B cell (primary cell): ENCODE data around the gene FAM8A1. TPM values are rescaled to one million over a fixed set of nuclear protein-coding genes. Genes with fewer than 3 reads are reported as not detected.

Source experiments
- ATAC-seq: fragments of 200-7000 bp; cut with Tn5 transposase; one replicate; pipeline ENCODE4 v1.10.0; 2021; ENCODE audit warnings: low read depth, mild to moderate bottlenecking, moderate number of reproducible peaks, moderate library complexity
- CTCF ChIA-PET: fragments of 350-600 bp; sonication (Branson Sonifier 250); formaldehyde crosslinking; loops from one replicate; lab custom pipeline; 2021; ENCODE audit warnings: antibody characterized with exemption, inconsistent platforms; lab: Charles Lee
- POLR2A ChIA-PET: fragments of 350-600 bp; sonication (Branson Sonifier 250); formaldehyde crosslinking; loops from one replicate; lab custom pipeline; 2021; ENCODE audit warnings: antibody characterized with exemption; lab: Charles Lee
- DNase-seq: peaks from one replicate; pipeline ENCODE4 v3.0.0; 2013
- H2AFZ ChIP-seq: 2 replicates; pipeline ENCODE4 v1.6.1; 2012; ENCODE audit warnings: mild to moderate bottlenecking, low read depth, low read length; ENCODE audit not compliant: insufficient read depth, poor library complexity, severe bottlenecking
- H3K27ac ChIP-seq, 2 donors: 1 replicate in 1 of 2; 2 replicates in 1 of 2; pipeline ENCODE4 v1.5.1; 2012 to 2013; ENCODE audit warnings: low read length in 2 of 2, mild to moderate bottlenecking in 2 of 2, moderate library complexity in 1 of 2
- H3K27me3 ChIP-seq, 4 experiments: fragments of 200-600 bp in 1 of 4; sonication (generic) in 1 of 4; replicated peaks in 1 of 4; 1 replicate in 2 of 4; 2 replicates in 2 of 4; pipeline versions ENCODE4 v1.6.1 to v1.7.0; 2013 to 2016; ENCODE audit warnings: low read length in 3 of 4, mild to moderate bottlenecking in 2 of 4, mixed read lengths in 1 of 4, moderate library complexity in 1 of 4; ENCODE audit not compliant: insufficient read depth in 4 of 4, control insufficient read depth in 3 of 4; ENCODE audit errors: control extremely low read depth in 1 of 4
- H3K36me3 ChIP-seq, 2 experiments: replicated peaks in 1 of 2; 1 replicate in 1 of 2; 2 replicates in 1 of 2; pipeline versions ENCODE4 v1.6.1 to v1.7.1; 2013; ENCODE audit warnings: low read length in 1 of 2; ENCODE audit not compliant: insufficient read depth in 2 of 2, control insufficient read depth in 1 of 2; ENCODE audit errors: control extremely low read depth in 1 of 2, extremely low read depth in 1 of 2
- H3K4me1 ChIP-seq, 2 donors: fragments of 200-600 bp in 1 of 2; sonication (generic) in 1 of 2; 1 replicate in 1 of 2; 2 replicates in 1 of 2; pipeline versions ENCODE4 v1.5.1 to v1.6.1; 2013 to 2017; ENCODE audit warnings: low read length in 2 of 2; ENCODE audit not compliant: control insufficient read depth in 2 of 2, insufficient read depth in 2 of 2
- H3K4me2 ChIP-seq: replicated peaks from 2 replicates; pipeline ENCODE3; 2012; ENCODE audit warnings: mild to moderate bottlenecking, low read depth, low read length; ENCODE audit not compliant: poor library complexity, severe bottlenecking
- H3K4me3 ChIP-seq, 5 experiments: fragments of 200-600 bp in 1 of 5; sonication (generic) in 1 of 5; 1 replicate in 3 of 5; 2 replicates in 2 of 5; pipeline versions ENCODE4 v1.5.1 to v1.7.0; 2011 to 2016; ENCODE audit warnings: low read length in 4 of 5, mild to moderate bottlenecking in 4 of 5, low read depth in 2 of 5, control low read depth in 1 of 5, moderate library complexity in 1 of 5; ENCODE audit not compliant: insufficient read depth in 1 of 5; ENCODE audit errors: control extremely low read depth in 1 of 5, extremely low read depth in 1 of 5
- H3K79me2 ChIP-seq: fragments of 200-600 bp; sonication (generic); one replicate; pipeline ENCODE4 v1.6.0; 2016; ENCODE audit warnings: low read length; ENCODE audit not compliant: control insufficient read depth, insufficient read depth
- H3K9ac ChIP-seq: fragments of 200-600 bp; sonication (generic); 2 replicates; pipeline ENCODE4 v1.6.1; 2017; ENCODE audit warnings: mild to moderate bottlenecking, low read length, moderate library complexity
- H3K9me3 ChIP-seq, 3 donors: one replicate each; pipeline versions ENCODE4 v1.6.1 to v1.7.1; 2013; ENCODE audit warnings: low read length in 2 of 3; ENCODE audit not compliant: control insufficient read depth in 2 of 3, insufficient read depth in 1 of 3; ENCODE audit errors: control extremely low read depth in 1 of 3
- H4K20me1 ChIP-seq: 2 replicates; pipeline ENCODE4 v1.6.0; 2012; ENCODE audit warnings: mild to moderate bottlenecking, low read length; ENCODE audit not compliant: insufficient read depth, control insufficient read depth, poor library complexity, severe bottlenecking
- H3K27ac Mint-ChIP-seq: one replicate; pipeline ENCODE4 v1.8.0; 2021; ENCODE audit warnings: mixed read lengths
- H3K27me3 Mint-ChIP-seq: one replicate; pipeline ENCODE4 v1.8.0; 2021; ENCODE audit warnings: mixed read lengths
- H3K4me1 Mint-ChIP-seq: one replicate; pipeline ENCODE4 v1.8.0; 2021; ENCODE audit warnings: mixed read lengths
- H3K4me3 Mint-ChIP-seq: one replicate; pipeline ENCODE4 v1.8.0; 2021; ENCODE audit warnings: mixed read lengths
- H3K9me3 Mint-ChIP-seq: one replicate; pipeline ENCODE4 v1.8.0; 2022; ENCODE audit warnings: mixed read lengths; ENCODE audit not compliant: insufficient read depth
- CTCF ChIP-seq: fragments of 200-600 bp; IDR thresholded peaks from one replicate; pipeline ENCODE4 v1.8.0; 2022; ENCODE audit warnings: antibody characterized with exemption, mild to moderate bottlenecking
- EZH2 ChIP-seq: IDR thresholded peaks from 2 replicates; pipeline ENCODE4 v1.6.1; 2012; ENCODE audit warnings: borderline replicate concordance, low read depth, mild to moderate bottlenecking, moderate library complexity, low read length; ENCODE audit not compliant: insufficient read depth, poor library complexity, severe bottlenecking
- WGBS: methylation state at CpG from one replicate; pipeline ENCODE4 v1.1.5; 2013; ENCODE audit warnings: missing lambda C conversion rate; ENCODE audit not compliant: insufficient coverage; 5-methylcytosine and 5-hydroxymethylcytosine counted together
- intact Hi-C: fragments of 100-400 bp; cut with micrococcal nuclease; formaldehyde crosslinking; loops from one replicate; pipeline ENCODE4 v1.10.0; 2022
- polyA plus RNA-seq: library from polyadenylated mRNA; depleted of rRNA; stranded (reverse); fragments of >200 nt; gene quantifications from 2 replicates; pipeline ENCODE4 v1.2.3, GENCODE V29; 2012
- total RNA-seq, 2 donors: library from RNA; stranded (reverse); fragments of 120-200 nt in 1 of 2; gene quantifications; 1 replicate in 1 of 2; 2 replicates in 1 of 2; pipeline versions ENCODE4 v1.2.3 to v1.2.4, GENCODE V29; 2013 to 2022

Gene FAM8A1
- total and polyA plus RNA-seq, 2 donors (not counting 1 experiment from before 2014, with no cell fraction given): 4.6 to 7.0 TPM

- CTCF ChIA-PET: interaction anchor here (1.7 kb wide), 1 partner anchor 9 kb away, joined by 3 read pairs; no protein-coding TSS in a partner anchor
- H3K4me1 Mint-ChIP-seq: no peaks in the 10 kb centered on the region
- WGBS: 67% methylated on average over 3 of the region's 9 CpGs
Observed at GRCh38 chr6:17551383-17551958, 48.6 kb upstream of the FAM8A1 start.

More at GRCh38 chr6:17551383-17551958, 48.6 kb upstream of the FAM8A1 start:
- H3K79me2 ChIP-seq: no peaks in the 10 kb centered on the region
- TF ChIP-seq CTCF (no peak), EZH2 (no peak)
- no peaks in the 10 kb centered on the region for H3K9me3 Mint-ChIP-seq
- no peak overlapping the region for H3K4me3 ChIP-seq
- no peaks in the 10 kb centered on the region for H3K9me3 ChIP-seq
- POLR2A ChIA-PET: no interaction called here
- peaks cover 17% of the 10 kb centered on the region for H3K27me3 Mint-ChIP-seq
- no peaks in the 10 kb centered on the region for H4K20me1 ChIP-seq
- no peak overlapping the region for H2AFZ ChIP-seq
- H3K4me2 ChIP-seq: no peak overlapping the region
- no peak overlapping the region for H3K4me3 Mint-ChIP-seq
- H3K4me1 ChIP-seq: no peaks in the 10 kb centered on the region
- H3K27me3 ChIP-seq: peaks cover 0 to 3% (median 0%) of the 10 kb centered on the region in 4 experiments
- no peak overlapping the region for H3K27ac Mint-ChIP-seq
- no peak for ATAC-seq
- H3K27ac ChIP-seq: no peak overlapping the region
- no peak overlapping the region for H3K9ac ChIP-seq
- intact Hi-C loops: no loop called here
- H3K36me3 ChIP-seq: no peaks in the 10 kb centered on the region
- DNase-seq: no peak
